Measurements from ENCODE around the gene XCR1. TPM values are rescaled to one million over a fixed set of nuclear protein-coding genes. Genes with fewer than 3 reads are reported as not detected.

XCR1 gene
- total and polyA plus RNA-seq, 2 donors (not counting 3 experiments of a cell fraction or from before 2014, with no cell fraction given): not detected

- H3K9me3 ChIP-seq (replicated peaks; ENCODE audit: control insufficient read depth, insufficient read depth, low read length): no peaks in the 10 kb centered on the region
- H3K4me3 ChIP-seq (replicated peaks in 1 of 3; ENCODE audit: insufficient read depth in 1 of 3, low read depth in 1 of 3, low read length in 3 of 3): no peak overlapping the region
- H3K27me3 ChIP-seq (ENCODE audit: control insufficient read depth in 2 of 2, insufficient read depth in 2 of 2, low read length in 2 of 2): peaks cover 0 to 4% of the 10 kb centered on the region in 2 experiments
- dilution Hi-C loops (cut with MboI; ENCODE audit: extremely low pct_ligation_motif_present, low sequenced_read_pairs): no loop called here
- no peaks in the 10 kb centered on the region for H3K36me3 ChIP-seq (ENCODE audit: control insufficient read depth in 2 of 2, extremely low read depth in 1 of 2, insufficient read depth in 2 of 2, low read length in 2 of 2)
- no peak overlapping the region for H3K9ac ChIP-seq (replicated peaks; ENCODE audit: extremely low read depth, insufficient read depth, low read length)
- no peak overlapping the region for H3K27ac ChIP-seq (ENCODE audit: insufficient read depth, low read depth, low read length)
- H3K4me1 ChIP-seq (ENCODE audit: control insufficient read depth, extremely low read depth, insufficient read depth, low read length): no peaks in the 10 kb centered on the region
- H3K79me2 ChIP-seq (ENCODE audit: control insufficient read depth, insufficient read depth, low read length): no peaks in the 10 kb centered on the region
- intact Hi-C loops (cut with micrococcal nuclease): loop anchor here (5.0 kb wide), 1 partner anchor 525 kb away; no protein-coding TSS in a partner anchor
- DNase-seq (ENCODE audit: low read depth, low spot score): no peak
- H3K4me2 ChIP-seq (ENCODE audit: insufficient read depth, low read length): no peak overlapping the region
- H2AFZ ChIP-seq (ENCODE audit: low read depth, low read length): no peak overlapping the region
- POLR2A ChIA-PET: no interaction called here
- CTCF ChIA-PET: interaction anchor here (0.8 kb wide), 1 partner anchor 133 kb away, joined by 3 read pairs; no protein-coding TSS in a partner anchor
- FAIRE-seq: no peak
- TF ChIP-seq EZH2 (IDR thresholded peaks at IDR 0.05; ENCODE audit: borderline replicate concordance, low read depth, low read length, severe bottlenecking) (no peak), POLR2A (IDR thresholded peaks at IDR 0.05; ENCODE audit: low read depth, low read length) (no peak), CTCF (IDR thresholded peaks at IDR 0.05; ENCODE audit: extremely low read depth in 1 of 2, insufficient read depth in 1 of 2, low read depth in 1 of 2, low read length in 2 of 2) (no peak), JUN (IDR thresholded peaks at IDR 0.05; ENCODE audit: borderline replicate concordance, insufficient read depth, insufficient read length, low read depth) (no peak), POLR2AphosphoS5 (IDR thresholded peaks at IDR 0.05; ENCODE audit: insufficient read depth, low read depth, low read length) (no peak), GATA2 (IDR thresholded peaks at IDR 0.05; ENCODE audit: insufficient read depth, insufficient read length, low read depth, low read length) (no peak), MYC (IDR thresholded peaks at IDR 0.05; ENCODE audit: low read depth, low read length) (no peak), FOS (IDR thresholded peaks at IDR 0.05; ENCODE audit: borderline replicate concordance, insufficient read depth, low read length) (no peak), MAX (IDR thresholded peaks at IDR 0.05; ENCODE audit: insufficient read depth, insufficient read length) (no peak)
- no TSS peak for BruUV-seq (replicated peaks)
- no peaks in the 10 kb centered on the region for H4K20me1 ChIP-seq (replicated peaks; ENCODE audit: control insufficient read depth, extremely low read depth, insufficient read depth, low read length)
- no peaks in the 10 kb centered on the region for H3K9me1 ChIP-seq (replicated peaks; ENCODE audit: control insufficient read depth, extremely low read depth, insufficient read depth, low read length)
These were observed 34.6 kb upstream of the XCR1 start for GRCh38 chr3:46061887-46062286.
